Adipose tissue (tissue), 3 donors: ENCODE data around the gene ABCA7. TPM values are rescaled to one million over a fixed set of nuclear protein-coding genes. Genes with fewer than 3 reads are reported as not detected.

Source experiments
- H3K27ac ChIP-seq: one replicate; pipeline ENCODE4 v1.5.1; 2013; ENCODE audit warnings: low read depth, low read length
- WGBS, 3 donors: extraction: QIAGEN DNeasy Blood & Tissue Kit; methylation state at CpG; one replicate each; pipeline ENCODE4 v1.1.7; 2013; 5-methylcytosine and 5-hydroxymethylcytosine counted together
- polyA plus RNA-seq, 3 donors: library from polyadenylated mRNA; stranded (reverse); fragments of 200-250 nt; gene quantifications; one replicate each; pipeline ENCODE4 v1.2.3, GENCODE V29; 2013
- donor health status: healthy with polysubstance abuse.
- donor health status: Bipolar disorder and iron deficiency.
- donor health status: healthy.

Gene ABCA7
- polyA plus RNA-seq, 3 donors, result 9.6 to 26.2 (median 14.7) TPM

DNA sequence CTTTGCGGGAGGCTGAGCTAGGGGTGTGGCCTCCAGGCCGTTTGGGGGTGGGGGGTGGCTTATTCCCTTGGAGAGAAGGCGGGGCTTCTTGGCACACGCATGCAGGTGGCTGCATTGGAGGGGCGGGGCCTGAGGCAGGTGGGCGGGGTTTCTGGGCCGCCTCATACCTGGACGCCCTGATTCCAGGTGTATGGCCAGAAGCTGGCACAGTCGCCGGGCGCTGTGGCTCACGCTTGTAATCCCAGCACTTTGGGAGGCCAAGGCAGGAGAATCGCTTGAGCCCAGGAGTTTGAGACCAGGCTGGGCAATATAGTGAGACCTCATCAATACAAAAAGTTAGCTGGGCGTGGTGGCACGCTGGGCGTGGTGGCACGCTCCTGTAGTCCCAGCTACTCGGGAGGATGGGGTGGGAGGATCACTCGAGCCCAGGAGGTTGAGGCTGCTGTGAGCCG lies 7.8 kb downstream of the ABCA7 start:
- H3K27ac ChIP-seq, result no peak overlapping the region
- 85 to 91% (median 86%) methylated on average over 20 of the region's 20 CpGs for WGBS, 3 donors

DNA sequence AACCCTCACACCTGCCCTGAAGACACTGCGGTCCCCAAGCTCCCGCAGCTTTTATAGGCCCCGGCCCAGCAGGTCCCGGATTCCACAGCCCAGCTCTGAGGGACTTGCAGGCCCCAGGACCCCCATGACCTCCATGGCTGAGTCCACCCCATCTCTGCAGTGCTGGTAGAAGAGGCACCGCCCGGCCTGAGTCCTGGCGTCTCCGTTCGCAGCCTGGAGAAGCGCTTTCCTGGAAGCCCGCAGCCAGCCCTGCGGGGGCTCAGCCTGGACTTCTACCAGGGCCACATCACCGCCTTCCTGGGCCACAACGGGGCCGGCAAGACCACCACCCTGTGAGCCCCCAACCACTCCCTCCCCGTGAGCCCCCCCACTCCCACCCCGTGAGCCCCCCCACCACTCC lies 9.2 kb downstream of the ABCA7 start:
- 90 to 98% (median 94%) methylated on average over 15 to 17 of the region's 17 CpGs for WGBS, 3 donors

DNA sequence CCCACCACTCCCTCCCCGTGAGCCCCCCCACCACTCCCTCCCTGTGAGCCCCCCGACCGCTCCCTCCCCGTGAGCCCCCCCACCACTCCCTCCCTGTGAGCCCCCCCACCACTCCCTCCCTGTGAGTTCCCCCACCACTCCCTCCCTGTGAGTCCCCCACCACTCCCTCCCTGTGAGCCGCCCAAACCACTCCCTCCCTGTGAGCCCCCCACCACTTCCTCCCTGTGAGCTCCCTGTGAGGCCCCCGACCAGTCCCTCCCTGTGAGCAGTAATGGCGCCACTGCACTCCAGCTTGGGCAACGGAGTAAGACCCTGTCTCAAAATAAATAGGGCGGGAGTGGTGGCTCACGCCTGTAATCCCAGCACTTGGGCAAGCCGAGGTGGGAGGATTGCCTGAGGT lies 9.9 kb downstream of the ABCA7 start:
- no peak overlapping the region for H3K27ac ChIP-seq
- WGBS, 3 donors, result 57 to 84% (median 62%) methylated on average over 7 to 11 of the region's 11 CpGs

More for the DNA sequence above, 9.2 kb downstream of the ABCA7 start:
- H3K27ac ChIP-seq, result no peak overlapping the region

DNA sequence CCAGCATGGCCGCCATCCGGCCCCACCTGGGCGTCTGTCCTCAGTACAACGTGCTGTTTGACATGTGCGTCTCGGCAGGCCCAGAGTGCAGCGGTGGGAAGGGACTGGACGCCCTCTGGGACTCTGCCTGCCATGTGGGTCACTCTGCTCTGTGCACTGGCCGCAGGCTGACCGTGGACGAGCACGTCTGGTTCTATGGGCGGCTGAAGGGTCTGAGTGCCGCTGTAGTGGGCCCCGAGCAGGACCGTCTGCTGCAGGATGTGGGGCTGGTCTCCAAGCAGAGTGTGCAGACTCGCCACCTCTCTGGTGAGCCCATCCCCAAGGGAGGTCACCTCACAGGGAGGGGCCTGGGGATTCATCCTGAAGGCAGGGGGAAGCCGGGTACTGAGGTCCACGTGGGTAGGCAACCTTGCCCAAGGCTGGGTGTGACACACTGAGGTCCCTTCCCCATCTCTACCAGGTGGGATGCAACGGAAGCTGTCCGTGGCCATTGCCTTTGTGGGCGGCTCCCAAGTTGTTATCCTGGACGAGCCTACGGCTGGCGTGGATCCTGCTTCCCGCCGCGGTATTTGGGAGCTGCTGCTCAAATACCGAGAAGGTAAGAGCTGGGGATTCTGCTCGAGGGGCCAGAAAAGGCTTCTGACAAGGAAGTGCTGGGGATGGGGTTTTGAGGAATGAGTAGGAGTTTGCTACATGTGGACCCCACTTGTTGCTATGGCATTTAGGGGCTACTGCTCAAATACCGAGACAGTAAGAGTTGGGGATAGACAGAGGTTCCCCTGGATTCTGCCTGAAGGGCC lies 11.3 kb downstream of the ABCA7 start:
- WGBS, 3 donors, result 87 to 90% (median 89%) methylated on average over 31 of the region's 31 CpGs
- H3K27ac ChIP-seq, result no peak overlapping the region

DNA sequence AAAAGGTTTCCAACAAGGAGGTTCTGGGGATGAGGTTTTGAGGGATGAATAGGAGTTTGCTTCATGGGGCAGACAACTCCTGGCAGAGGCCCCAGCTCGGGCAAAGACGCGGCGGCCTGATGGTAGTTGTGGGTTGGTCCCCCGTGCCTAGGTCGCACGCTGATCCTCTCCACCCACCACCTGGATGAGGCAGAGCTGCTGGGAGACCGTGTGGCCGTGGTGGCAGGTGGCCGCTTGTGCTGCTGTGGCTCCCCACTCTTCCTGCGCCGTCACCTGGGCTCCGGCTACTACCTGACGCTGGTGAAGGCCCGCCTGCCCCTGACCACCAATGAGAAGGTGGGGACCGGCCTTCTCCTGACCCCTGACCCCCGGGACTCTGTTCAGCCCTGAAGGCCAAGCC lies 11.9 kb downstream of the ABCA7 start:
- 91 to 98% (median 91%) methylated on average over 17 of the region's 17 CpGs for WGBS, 3 donors
- H3K27ac ChIP-seq, result no peak overlapping the region

DNA sequence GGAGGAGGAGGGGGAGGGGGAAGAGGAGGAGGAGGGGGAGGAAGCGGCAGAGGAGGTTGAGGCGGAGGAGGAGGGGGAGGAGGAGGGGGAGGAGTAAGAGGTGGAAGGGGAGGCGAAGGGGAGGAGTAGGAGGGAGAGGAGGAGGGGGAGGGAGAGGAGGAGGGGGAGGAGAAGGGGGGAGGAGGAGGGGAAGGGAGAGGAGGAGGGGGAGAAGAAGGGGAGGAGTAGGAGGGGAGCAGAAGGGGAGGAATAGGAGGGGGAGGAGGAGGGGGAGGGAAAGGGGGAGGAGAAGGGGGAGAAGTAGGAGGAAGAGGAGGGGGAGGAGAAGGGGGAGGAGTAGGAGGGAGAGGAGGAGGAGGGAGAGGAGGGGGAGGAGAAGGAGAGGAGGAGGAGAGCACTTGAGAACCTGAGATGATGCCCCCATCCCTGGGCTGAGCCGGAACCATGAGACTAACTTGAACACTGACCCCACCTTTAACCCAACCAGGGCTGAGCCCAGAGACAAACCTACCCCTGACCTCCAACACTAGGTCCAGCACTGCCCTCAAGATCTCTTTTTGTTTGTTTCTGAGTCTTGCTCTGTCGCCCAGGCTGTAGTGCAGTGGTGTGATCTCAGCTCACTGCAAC lies 12.6 kb downstream of the ABCA7 start:
- WGBS, 3 donors, result 74 to 83% (median 80%) methylated on average over 2 to 3 of the region's 5 CpGs
- H3K27ac ChIP-seq, result no peak overlapping the region

DNA sequence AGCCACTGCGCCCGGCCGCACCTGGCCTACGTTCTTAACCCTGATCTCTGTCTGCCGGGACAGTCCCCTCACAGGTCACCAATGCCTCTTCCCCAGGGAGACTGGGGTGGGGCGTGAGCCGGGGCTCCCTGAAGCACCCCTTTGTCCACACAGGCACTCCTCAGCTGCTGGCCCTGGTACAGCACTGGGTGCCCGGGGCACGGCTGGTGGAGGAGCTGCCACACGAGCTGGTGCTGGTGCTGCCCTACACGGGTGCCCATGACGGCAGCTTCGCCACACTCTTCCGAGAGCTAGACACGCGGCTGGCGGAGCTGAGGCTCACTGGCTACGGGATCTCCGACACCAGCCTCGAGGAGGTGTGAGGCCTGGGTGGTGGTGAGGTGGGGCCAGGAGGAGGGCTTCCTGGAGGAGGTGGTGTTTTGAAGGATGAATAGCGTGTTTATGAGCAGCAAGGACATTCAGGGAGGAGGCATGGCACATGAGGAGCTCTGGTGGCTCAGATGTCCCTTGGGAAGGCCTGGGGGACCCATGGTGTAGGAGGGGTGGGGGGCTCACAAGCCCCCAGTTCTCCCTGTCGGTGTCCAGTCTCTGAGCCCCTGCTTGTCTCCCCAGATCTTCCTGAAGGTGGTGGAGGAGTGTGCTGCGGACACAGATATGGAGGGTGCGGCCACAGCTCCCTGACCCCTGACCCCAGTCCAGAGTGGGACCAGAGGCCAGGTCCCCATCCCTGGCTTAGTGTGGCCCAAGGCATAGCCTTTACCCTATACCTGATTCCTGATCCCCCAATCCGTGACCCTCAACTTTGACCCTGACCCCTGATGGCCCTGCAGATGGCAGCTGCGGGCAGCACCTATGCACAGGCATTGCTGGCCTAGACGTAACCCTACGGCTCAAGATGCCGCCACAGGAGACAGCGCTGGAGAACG lies 13.5 kb downstream of the ABCA7 start:
- H3K27ac ChIP-seq, result no peak overlapping the region
- 88 to 93% (median 92%) methylated on average over 31 of the region's 31 CpGs for WGBS, 3 donors

DNA sequence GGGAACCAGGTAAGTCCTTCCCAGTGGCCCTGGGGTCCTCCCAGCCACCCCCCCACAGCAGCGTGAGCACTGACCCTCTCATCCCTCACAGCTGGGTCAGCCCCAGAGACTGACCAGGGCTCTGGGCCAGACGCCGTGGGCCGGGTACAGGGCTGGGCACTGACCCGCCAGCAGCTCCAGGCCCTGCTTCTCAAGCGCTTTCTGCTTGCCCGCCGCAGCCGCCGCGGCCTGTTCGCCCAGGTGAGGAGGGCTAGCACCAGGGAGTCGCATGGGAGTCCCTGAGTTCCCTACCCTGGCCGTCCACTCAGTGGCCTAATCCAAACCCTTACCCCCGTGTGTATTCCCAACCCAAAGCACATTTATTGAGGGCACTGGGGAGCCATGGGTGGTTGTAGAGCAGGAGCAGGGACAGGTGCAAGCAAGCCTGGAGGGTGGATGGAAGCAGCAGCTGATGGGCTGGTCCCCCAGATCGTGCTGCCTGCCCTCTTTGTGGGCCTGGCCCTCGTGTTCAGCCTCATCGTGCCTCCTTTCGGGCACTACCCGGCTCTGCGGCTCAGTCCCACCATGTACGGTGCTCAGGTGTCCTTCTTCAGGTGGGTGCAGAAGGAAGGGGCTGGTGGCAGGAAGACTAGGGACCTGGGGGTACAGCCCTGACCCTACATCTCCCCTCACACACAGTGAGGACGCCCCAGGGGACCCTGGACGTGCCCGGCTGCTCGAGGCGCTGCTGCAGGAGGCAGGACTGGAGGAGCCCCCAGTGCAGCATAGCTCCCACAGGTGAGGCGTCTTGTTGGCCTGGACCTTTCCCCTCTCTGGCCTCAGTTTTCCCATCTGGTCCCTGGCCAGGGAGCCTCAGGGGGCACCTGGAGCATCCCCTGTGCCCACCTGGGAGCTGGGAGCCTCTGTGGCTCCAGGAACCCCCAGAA lies 14.5 kb downstream of the ABCA7 start:
- 92 to 96% (median 94%) methylated on average over 28 of the region's 28 CpGs for WGBS, 3 donors
- no peak overlapping the region for H3K27ac ChIP-seq

DNA sequence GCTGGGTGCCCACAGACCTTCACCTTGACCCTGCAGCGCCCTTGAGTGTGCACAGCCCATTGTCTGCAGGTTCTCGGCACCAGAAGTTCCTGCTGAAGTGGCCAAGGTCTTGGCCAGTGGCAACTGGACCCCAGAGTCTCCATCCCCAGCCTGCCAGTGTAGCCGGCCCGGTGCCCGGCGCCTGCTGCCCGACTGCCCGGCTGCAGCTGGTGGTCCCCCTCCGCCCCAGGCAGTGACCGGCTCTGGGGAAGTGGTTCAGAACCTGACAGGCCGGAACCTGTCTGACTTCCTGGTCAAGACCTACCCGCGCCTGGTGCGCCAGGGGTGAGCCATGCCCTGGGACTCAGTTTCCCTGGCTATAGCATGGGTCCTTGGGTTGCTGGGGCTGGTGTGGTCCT lies 15.1 kb downstream of the ABCA7 start:
- no peak overlapping the region for H3K27ac ChIP-seq
- 90 to 100% (median 95%) methylated on average over 14 of the region's 14 CpGs for WGBS, 3 donors

DNA sequence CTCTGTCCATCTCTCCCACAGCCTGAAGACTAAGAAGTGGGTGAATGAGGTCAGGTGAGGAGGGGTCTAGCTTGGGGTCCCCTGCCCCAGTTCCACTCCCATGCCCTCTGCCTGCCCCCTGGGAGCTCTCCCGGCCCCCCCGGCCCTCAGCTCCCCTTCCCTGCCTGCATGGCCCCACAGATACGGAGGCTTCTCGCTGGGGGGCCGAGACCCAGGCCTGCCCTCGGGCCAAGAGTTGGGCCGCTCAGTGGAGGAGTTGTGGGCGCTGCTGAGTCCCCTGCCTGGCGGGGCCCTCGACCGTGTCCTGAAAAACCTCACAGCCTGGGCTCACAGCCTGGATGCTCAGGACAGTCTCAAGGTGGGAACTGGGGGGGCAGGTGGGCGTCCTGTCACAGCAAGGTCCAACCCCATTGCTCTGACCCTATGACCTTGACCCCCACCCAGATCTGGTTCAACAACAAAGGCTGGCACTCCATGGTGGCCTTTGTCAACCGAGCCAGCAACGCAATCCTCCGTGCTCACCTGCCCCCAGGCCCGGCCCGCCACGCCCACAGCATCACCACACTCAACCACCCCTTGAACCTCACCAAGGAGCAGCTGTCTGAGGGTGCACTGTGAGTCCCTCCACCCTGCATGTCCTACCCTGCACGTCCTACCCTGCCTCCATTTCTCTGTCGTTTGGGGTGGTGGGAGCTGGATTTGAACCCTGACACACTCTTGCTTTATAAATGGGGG lies 16.1 kb downstream of the ABCA7 start:
- 96 to 98% (median 97%) methylated on average over 20 of the region's 20 CpGs for WGBS, 3 donors

DNA sequence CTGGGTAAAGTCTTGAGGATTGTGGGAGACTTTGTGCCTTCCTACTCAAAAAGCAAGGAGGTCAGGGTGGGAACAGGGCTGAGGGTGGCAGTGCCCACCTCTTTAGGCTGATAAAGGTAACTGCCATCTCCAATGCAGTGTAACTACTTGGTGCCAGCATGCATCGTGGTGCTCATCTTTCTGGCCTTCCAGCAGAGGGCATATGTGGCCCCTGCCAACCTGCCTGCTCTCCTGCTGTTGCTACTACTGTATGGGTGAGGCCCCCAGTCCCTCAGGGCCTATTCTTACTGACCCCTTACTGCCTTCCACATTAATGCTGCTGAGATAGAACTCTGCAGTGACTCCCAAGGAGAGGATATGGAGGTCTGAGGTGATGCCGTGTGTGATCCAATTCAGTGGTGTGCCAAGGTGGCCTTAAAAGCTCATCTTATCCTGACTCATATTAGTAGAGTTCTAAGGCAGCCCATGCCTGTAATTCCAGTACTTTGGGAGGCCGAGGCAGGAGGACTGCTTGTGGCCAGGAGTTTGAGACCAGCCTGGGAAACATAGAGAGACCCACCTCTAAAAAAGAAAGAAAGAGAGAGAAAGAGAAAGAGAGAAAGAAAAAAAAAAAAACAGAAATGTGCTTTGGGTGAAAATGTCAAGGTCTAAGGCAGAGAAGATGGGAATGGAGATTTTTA lies 17.4 kb downstream of the ABCA7 start:
- no peak overlapping the region for H3K27ac ChIP-seq
- 50 to 66% (median 59%) methylated on average over 3 of the region's 3 CpGs for WGBS, 3 donors

More for the DNA sequence above, 16.1 kb downstream of the ABCA7 start:
- no peak overlapping the region for H3K27ac ChIP-seq

DNA sequence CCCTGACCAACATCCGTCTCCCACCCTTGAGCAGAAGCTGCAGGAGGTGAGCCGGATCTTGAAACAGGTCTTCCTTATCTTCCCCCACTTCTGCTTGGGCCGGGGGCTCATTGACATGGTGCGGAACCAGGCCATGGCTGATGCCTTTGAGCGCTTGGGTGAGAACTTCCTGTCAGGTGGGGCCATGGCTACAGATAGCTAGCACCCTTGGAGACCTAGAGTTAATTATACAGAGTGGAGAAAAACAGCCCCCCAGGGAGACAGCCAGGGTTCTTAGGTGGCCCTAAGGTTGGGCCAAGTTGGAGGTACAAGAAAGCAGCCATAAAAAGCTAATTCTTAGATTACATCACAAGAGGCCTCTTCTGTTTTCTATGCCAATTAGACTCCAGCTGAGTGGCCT lies 18.2 kb downstream of the ABCA7 start:
- 91 to 95% (median 94%) methylated on average over 5 of the region's 5 CpGs for WGBS, 3 donors
- no peak overlapping the region for H3K27ac ChIP-seq

DNA sequence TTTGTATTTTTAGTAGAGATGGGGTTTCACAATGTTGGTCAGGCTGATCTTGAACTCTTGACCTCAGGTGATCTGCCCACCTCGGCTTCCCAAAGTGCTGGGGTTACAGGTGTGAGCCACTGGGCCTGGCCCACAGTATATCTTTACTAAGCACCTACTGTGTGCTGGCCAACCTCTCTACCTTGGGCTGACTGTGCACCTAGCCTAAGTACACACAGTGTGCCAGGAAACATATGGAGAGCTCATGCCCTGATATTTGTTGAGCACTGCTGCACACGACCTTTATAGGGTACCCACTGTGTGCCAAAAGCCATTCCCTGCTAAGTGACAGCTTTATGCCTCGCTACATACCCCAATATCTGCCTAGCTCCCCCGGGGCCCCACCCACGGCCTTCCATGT lies 20.8 kb downstream of the ABCA7 start:
- no peak overlapping the region for H3K27ac ChIP-seq
- whole genome bisulfite sequencing, 3 donors, result 81 to 87% (median 87%) methylated on average over 5 of the region's 5 CpGs

DNA sequence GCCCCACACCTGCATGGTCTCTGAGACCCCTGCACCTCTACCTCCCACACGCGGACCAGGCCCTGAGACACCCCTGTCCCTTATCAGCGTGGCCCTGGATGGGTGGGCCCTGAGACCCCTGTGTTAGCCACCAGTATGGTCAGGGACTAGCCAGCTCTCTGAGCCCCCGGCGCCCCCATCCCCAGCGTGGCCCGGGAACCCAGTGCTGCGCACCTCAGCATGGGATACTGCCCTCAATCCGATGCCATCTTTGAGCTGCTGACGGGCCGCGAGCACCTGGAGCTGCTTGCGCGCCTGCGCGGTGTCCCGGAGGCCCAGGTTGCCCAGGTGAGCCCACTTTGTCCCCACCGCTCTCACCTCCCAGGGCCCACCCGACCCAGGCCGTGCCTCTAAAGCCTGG lies 22.1 kb downstream of the ABCA7 start:
- 81 to 94% (median 91%) methylated on average over 18 to 20 of the region's 20 CpGs for WGBS, 3 donors

DNA sequence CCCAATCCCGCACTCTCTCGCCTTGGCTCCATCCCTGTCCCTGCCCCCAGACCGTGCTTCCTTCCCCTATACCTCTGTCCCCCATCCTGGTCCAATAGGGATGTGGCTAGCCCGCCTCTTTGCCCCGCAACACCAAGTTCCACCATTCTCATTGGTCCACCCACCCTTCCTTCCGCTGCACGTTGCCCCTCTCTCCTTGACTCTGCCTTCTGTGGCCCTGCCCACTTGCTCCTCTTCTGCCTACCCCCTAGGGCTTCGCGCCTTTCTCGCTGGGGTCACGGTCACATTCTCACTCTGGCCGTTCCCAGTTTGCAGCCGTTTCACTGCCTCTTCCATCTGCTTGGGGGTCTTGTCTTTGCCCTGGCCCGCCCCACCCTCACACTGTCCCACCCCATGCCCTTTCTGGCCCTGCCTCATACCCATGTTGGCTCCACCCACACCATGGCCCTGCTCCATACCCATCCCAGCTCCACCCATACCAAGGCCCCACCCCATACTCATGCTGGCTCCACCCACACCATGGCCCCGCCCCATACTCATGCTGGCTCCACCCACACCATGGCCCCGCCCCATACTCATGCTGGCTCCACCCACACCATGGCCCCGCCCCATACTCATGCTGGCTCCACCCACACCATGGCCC lies 22.6 kb downstream of the ABCA7 start:
- 80 to 93% (median 89%) methylated on average over 14 to 16 of the region's 17 CpGs for WGBS, 3 donors
- no peak overlapping the region for H3K27ac ChIP-seq

More for the DNA sequence above, 22.1 kb downstream of the ABCA7 start:
- H3K27ac ChIP-seq, result no peak overlapping the region
